Tibial artery (tissue), 4 donors: Measurements from ENCODE around the gene STRN.
"Not testable (repeated sequence)": the region's sequence is repeated elsewhere in the genome, so short reads cannot be mapped to it uniquely, and the experiment has no call there.

Source experiments
- DNase-seq, 2 donors: peaks; one replicate each; pipeline ENCODE4 v3.0.0-alpha.2; 2019
- H3K27ac ChIP-seq, 2 donors: fragments of 200-600 bp; sonication (generic) in 1 of 2; 1 replicate in 1 of 2; 2 replicates in 1 of 2; pipeline ENCODE4 v1.5.1; 2018 to 2019; ENCODE audit warnings: mild to moderate bottlenecking in 1 of 2
- H3K27me3 ChIP-seq, 2 donors: fragments of 200-600 bp; sonication (generic) in 1 of 2; one replicate each; pipeline versions ENCODE4 v1.5.1 to v1.6.0; 2016 to 2019
- H3K36me3 ChIP-seq, 3 donors: fragments of 200-600 bp; sonication (generic) in 2 of 3; one replicate each; pipeline ENCODE4 v1.5.1; 2016 to 2019; ENCODE audit warnings: mild to moderate bottlenecking in 2 of 3
- H3K4me1 ChIP-seq, 4 donors: fragments of 200-600 bp; sonication (generic) in 2 of 4; 1 replicate in 3 of 4; 2 replicates in 1 of 4; pipeline ENCODE4 v1.5.1; 2016 to 2019
- H3K4me3 ChIP-seq, 2 donors: fragments of 200-600 bp; sonication (generic) in 1 of 2; 1 replicate in 1 of 2; 2 replicates in 1 of 2; pipeline ENCODE4 v1.5.1; 2018 to 2019; ENCODE audit warnings: mild to moderate bottlenecking in 2 of 2
- H3K9me3 ChIP-seq, 3 donors: fragments of 200-600 bp; sonication (generic) in 1 of 3; one replicate each; pipeline ENCODE4 v1.5.1; 2016 to 2019
- CTCF ChIP-seq, 2 experiments: fragments of 200-600 bp in 1 of 2; fragments of 450-650 bp in 1 of 2; IDR thresholded peaks; one replicate each; pipeline ENCODE4 v1.5.1; 2017 to 2019; ENCODE audit warnings: antibody characterized with exemption in 2 of 2, mild to moderate bottlenecking in 1 of 2, moderate library complexity in 1 of 2
- intact Hi-C: fragments of 100-400 bp; cut with DNase I; formaldehyde crosslinking; loops from one replicate; pipeline ENCODE4 v1.15.0; 2023; ENCODE audit warnings: low total_unique reads

Gene STRN

GRCh38 chr2:36843838-36844237 lies 122.5 kb downstream of the STRN start:
- DNase-seq, result no peak
- no peaks in the 10 kb centered on the region for H3K9me3 ChIP-seq
- intact Hi-C loops, result no loop called here
- H3K27me3 ChIP-seq, result no peaks in the 10 kb centered on the region
- H3K36me3 ChIP-seq, result peaks cover 9 to 17% (median 12%) of the 10 kb centered on the region in 3 donors
- no peak overlapping the region for H3K27ac ChIP-seq
- no peaks in the 10 kb centered on the region for H3K4me1 ChIP-seq
- no peak for TF ChIP-seq CTCF (IDR thresholded peaks at IDR 0.05)
- H3K4me3 ChIP-seq, result no peak overlapping the region

- DNase-seq, result no peak
- Histone ChIP-seq H3K4me3 (no peak overlapping the region), H3K27me3 (no peaks in the 10 kb centered on the region), H3K9me3 (no peaks in the 10 kb centered on the region), H3K36me3 (no peaks in the 10 kb centered on the region), H3K4me1 (no peaks in the 10 kb centered on the region), H3K27ac (no peak overlapping the region)
- TF ChIP-seq CTCF (IDR thresholded peaks at IDR 0.05), result no peak
- intact Hi-C loops, result no loop called here
These were observed 126.2 kb downstream of the STRN start for GRCh38 chr2:36839976-36840617.

DNA sequence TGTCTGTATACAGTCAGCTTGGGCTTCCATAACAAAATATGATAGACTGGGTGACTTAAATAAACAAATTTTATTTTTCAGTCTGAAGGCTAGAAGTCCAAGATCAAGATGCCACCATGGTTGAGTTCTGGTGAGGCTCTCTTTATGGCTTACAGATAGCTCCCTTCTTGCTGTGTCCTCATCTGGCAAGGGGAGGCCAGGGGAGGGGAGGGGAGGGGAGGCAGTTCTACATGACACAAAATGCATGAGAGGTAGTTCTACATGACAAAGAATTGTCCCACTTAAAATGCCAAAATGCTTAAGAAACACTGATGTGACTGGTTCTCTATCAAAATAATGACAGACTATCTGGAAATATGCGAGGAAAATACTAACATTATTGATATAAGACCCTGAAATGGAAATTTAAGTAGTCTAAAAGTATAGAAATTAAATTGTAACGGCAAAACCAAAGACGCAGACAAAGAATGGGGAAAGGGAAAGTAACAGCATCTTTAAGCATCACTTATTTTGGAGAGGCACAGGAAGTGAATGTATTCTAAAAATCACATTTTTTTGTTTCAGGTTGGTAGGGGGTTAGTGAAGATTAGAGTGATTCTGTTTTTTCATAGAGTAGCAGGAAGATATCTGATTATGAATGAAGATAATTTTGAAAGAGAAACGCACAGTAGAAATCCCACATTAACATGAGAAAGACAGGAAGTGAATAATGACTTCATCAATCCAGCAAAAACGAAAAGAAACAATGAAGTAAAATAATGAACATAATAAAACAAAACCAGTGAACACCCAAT lies 131.4 kb downstream of the STRN start:
- no peak for TF ChIP-seq CTCF (IDR thresholded peaks at IDR 0.05)
- no peak for DNase-seq
- Histone ChIP-seq H3K27me3 (no peaks in the 10 kb centered on the region), H3K36me3 (no peaks in the 10 kb centered on the region), H3K4me3 (no peak overlapping the region), H3K9me3 (no peaks in the 10 kb centered on the region), H3K27ac (no peak overlapping the region), H3K4me1 (no peaks in the 10 kb centered on the region)
- intact Hi-C loops, result no loop called here

DNA sequence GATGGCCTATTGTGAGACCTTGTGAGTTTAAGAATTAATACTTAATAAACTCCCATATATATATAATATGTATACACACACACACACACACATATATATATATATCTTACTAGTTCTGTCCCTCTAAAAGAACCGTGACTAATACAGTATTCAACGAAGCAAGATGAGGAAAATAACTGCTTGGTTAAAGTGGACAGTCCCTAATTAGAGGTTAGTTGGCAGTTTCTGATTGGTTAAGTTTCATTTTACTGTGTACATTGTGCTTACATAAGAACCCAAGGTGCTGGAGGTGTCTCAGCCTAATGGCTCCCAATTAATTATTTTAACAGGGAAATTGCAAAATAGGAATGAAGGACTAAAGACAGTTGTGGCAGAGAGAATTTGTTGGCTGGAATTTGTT lies 132.1 kb downstream of the STRN start:
- no peak overlapping the region for H3K27ac ChIP-seq
- intact Hi-C loops, result no loop called here
- DNase-seq, result no peak
- H3K36me3 ChIP-seq, result no peaks in the 10 kb centered on the region
- no peak overlapping the region for H3K4me3 ChIP-seq
- H3K27me3 ChIP-seq, result no peaks in the 10 kb centered on the region
- H3K4me1 ChIP-seq, result no peaks in the 10 kb centered on the region
- H3K9me3 ChIP-seq, result no peaks in the 10 kb centered on the region
- no peak for TF ChIP-seq CTCF (IDR thresholded peaks at IDR 0.05)

- DNase-seq, result no peak
- H3K27ac ChIP-seq, result no peak overlapping the region
- TF ChIP-seq CTCF (IDR thresholded peaks at IDR 0.05), result no peak
- no peaks in the 10 kb centered on the region for H3K9me3 ChIP-seq
- intact Hi-C loops, result no loop called here
- H3K36me3 ChIP-seq, result no peaks in the 10 kb centered on the region
- H3K4me1 ChIP-seq, result no peaks in the 10 kb centered on the region
- H3K27me3 ChIP-seq, result no peaks in the 10 kb centered on the region
- no peak overlapping the region for H3K4me3 ChIP-seq
These were observed 135.2 kb downstream of the STRN start for GRCh38 chr2:36831185-36831584.

- H3K27ac ChIP-seq, intact Hi-C loops, H3K36me3 ChIP-seq, H3K27me3 ChIP-seq, DNase-seq, H3K9me3 ChIP-seq, H3K4me3 ChIP-seq: not testable (repeated sequence)
- peaks cover 0 to 15% (median 0%) of the 10 kb centered on the region in 4 donors for H3K4me1 ChIP-seq
These were observed 141.7 kb downstream of the STRN start for GRCh38 chr2:36824683-36825082.
